HUES6 (cell line): ENCODE results near the gene ADRA2C.

Source experiments
- H3K27ac ChIP-seq: 2 replicates; pipeline ENCODE4 v1.7.0; 2013; ENCODE audit warnings: low read depth, mild to moderate bottlenecking, low read length, inconsistent platforms
- H3K27me3 ChIP-seq: 2 replicates; pipeline ENCODE4 v1.6.1; 2013; ENCODE audit warnings: low read length; ENCODE audit not compliant: control insufficient read depth, insufficient read depth
- H3K36me3 ChIP-seq: 2 replicates; pipeline ENCODE4 v1.6.1; 2013; ENCODE audit warnings: low read length; ENCODE audit not compliant: control insufficient read depth, insufficient read depth
- H3K4me1 ChIP-seq: 2 replicates; pipeline ENCODE4 v1.6.1; 2013; ENCODE audit warnings: low read length; ENCODE audit not compliant: control insufficient read depth, insufficient read depth
- H3K4me3 ChIP-seq: 2 replicates; pipeline ENCODE4 v1.5.1; 2013; ENCODE audit warnings: low read depth, low read length
- H3K9ac ChIP-seq: one replicate; pipeline ENCODE4 v1.6.1; 2013; ENCODE audit warnings: mild to moderate bottlenecking, low read length
- H3K9me3 ChIP-seq: 2 replicates; pipeline ENCODE4 v1.6.1; 2013; ENCODE audit warnings: low read depth, low read length; ENCODE audit not compliant: control insufficient read depth, insufficient read depth

The ADRA2C gene

GRCh38 chr4:3746701-3747580, 19.2 kb upstream of the ADRA2C start:
- Histone ChIP-seq H3K4me1 (peaks cover 25% of the 10 kb centered on the region), H3K27ac (no peak overlapping the region), H3K9me3 (peaks cover 8% of the 10 kb centered on the region), H3K4me3 (no peak overlapping the region), H3K27me3 (peaks cover 57% of the 10 kb centered on the region; the same call in 1 of the 2 replicates), H3K9ac (no peak overlapping the region), H3K36me3 (no peaks in the 10 kb centered on the region)

- Histone ChIP-seq H3K27ac (no peak overlapping the region), H3K36me3 (no peaks in the 10 kb centered on the region), H3K4me3 (no peak overlapping the region), H3K9me3 (peaks cover 6% of the 10 kb centered on the region), H3K4me1 (peaks cover 25% of the 10 kb centered on the region), H3K27me3 (peaks cover 57% of the 10 kb centered on the region; the same call in 1 of the 2 replicates), H3K9ac (no peak overlapping the region)
These were observed 18.6 kb upstream of the ADRA2C start for GRCh38 chr4:3747581-3747904.

- no peak overlapping the region for H3K27ac ChIP-seq
- no peak overlapping the region for H3K4me3 ChIP-seq
These were observed 17.9 kb upstream of the ADRA2C start for GRCh38 chr4:3748136-3748898.

GRCh38 chr4:3749081-3749480, 17.1 kb upstream of the ADRA2C start:
- Histone ChIP-seq H3K27me3 (peaks cover 44% of the 10 kb centered on the region; the same call in 1 of the 2 replicates), H3K4me3 (no peak overlapping the region), H3K4me1 (peaks cover 33% of the 10 kb centered on the region), H3K27ac (no peak overlapping the region), H3K36me3 (no peaks in the 10 kb centered on the region), H3K9ac (no peak overlapping the region), H3K9me3 (no peaks in the 10 kb centered on the region)

More at GRCh38 chr4:3748136-3748898, 17.9 kb upstream of the ADRA2C start:
- no peaks in the 10 kb centered on the region for H3K36me3 ChIP-seq
- H3K4me1 ChIP-seq: peaks cover 27% of the 10 kb centered on the region
- H3K9me3 ChIP-seq: no peaks in the 10 kb centered on the region
- H3K27me3 ChIP-seq: peaks cover 52% of the 10 kb centered on the region; the same call in 1 of the 2 replicates
- no peak overlapping the region for H3K9ac ChIP-seq

- Histone ChIP-seq H3K36me3 (no peaks in the 10 kb centered on the region), H3K9me3 (peaks cover 5% of the 10 kb centered on the region), H3K27ac (no peak overlapping the region), H3K4me3 (no peak overlapping the region), H3K9ac (no peak overlapping the region), H3K4me1 (peaks cover 29% of the 10 kb centered on the region), H3K27me3 (peaks cover 32% of the 10 kb centered on the region; the same call in 1 of the 2 replicates)
These were observed 15.9 kb upstream of the ADRA2C start for GRCh38 chr4:3750334-3750733.

GRCh38 chr4:3752022-3752421, 14.2 kb upstream of the ADRA2C start:
- Histone ChIP-seq H3K4me3 (no peak overlapping the region), H3K9me3 (peaks cover 11% of the 10 kb centered on the region), H3K9ac (no peak overlapping the region), H3K4me1 (peaks cover 18% of the 10 kb centered on the region), H3K36me3 (no peaks in the 10 kb centered on the region), H3K27me3 (peaks cover 23% of the 10 kb centered on the region; the same call in 1 of the 2 replicates), H3K27ac (no peak overlapping the region)

- Histone ChIP-seq H3K36me3 (no peaks in the 10 kb centered on the region), H3K27ac (0 out of 2 replicates have a peak overlapping the region, but pooled peaks have one; percentile 52), H3K9me3 (peaks cover 11% of the 10 kb centered on the region), H3K27me3 (peaks cover 11% of the 10 kb centered on the region; the same call in 1 of the 2 replicates), H3K9ac (peak overlapping the region; percentile 51), H3K4me1 (peaks cover 18% of the 10 kb centered on the region), H3K4me3 (no peak overlapping the region)
These were observed 12.3 kb upstream of the ADRA2C start for GRCh38 chr4:3753726-3754412.

GRCh38 chr4:3756343-3757059, 9.7 kb upstream of the ADRA2C start:
- Histone ChIP-seq H3K9me3 (peaks cover 11% of the 10 kb centered on the region), H3K4me1 (peaks cover 18% of the 10 kb centered on the region), H3K27me3 (no peaks in the 10 kb centered on the region; the same call in 1 of the 2 replicates), H3K4me3 (no peak overlapping the region), H3K9ac (no peak overlapping the region), H3K36me3 (no peaks in the 10 kb centered on the region), H3K27ac (no peak overlapping the region)

GRCh38 chr4:3759236-3759635, 6.9 kb upstream of the ADRA2C start:
- peaks cover 11% of the 10 kb centered on the region for H3K9me3 ChIP-seq
- H3K4me1 ChIP-seq: peaks cover 7% of the 10 kb centered on the region
- H3K27me3 ChIP-seq: peaks cover 5% of the 10 kb centered on the region
- no peak overlapping the region for H3K4me3 ChIP-seq
- no peaks in the 10 kb centered on the region for H3K36me3 ChIP-seq
- no peak overlapping the region for H3K9ac ChIP-seq
- H3K27ac ChIP-seq: no peak overlapping the region

- no peaks in the 10 kb centered on the region for H3K36me3 ChIP-seq
- peaks cover 9% of the 10 kb centered on the region; the same call in 1 of the 2 replicates for H3K4me1 ChIP-seq
- peaks cover 6% of the 10 kb centered on the region; the same call in 1 of the 2 replicates for H3K9me3 ChIP-seq
- H3K4me3 ChIP-seq: no peak overlapping the region
- H3K9ac ChIP-seq: no peak overlapping the region
- peaks cover 16% of the 10 kb centered on the region for H3K27me3 ChIP-seq
- H3K27ac ChIP-seq: no peak overlapping the region
These were observed 5.8 kb upstream of the ADRA2C start for GRCh38 chr4:3760346-3760745.
